Erythroblast (primary cell): ENCODE measurements around the gene UNC13D.

Experiments used
- GATA1 ChIP-seq: IDR thresholded peaks from 2 replicates; pipeline ENCODE4 v1.6.1; 2011; ENCODE audit warnings: low read depth, mild to moderate bottlenecking, control low read depth, low read length, moderate library complexity
- POLR2A ChIP-seq: IDR thresholded peaks from 2 replicates; pipeline ENCODE4 v1.6.1; 2011; ENCODE audit warnings: mild to moderate bottlenecking, low read length

DNA sequence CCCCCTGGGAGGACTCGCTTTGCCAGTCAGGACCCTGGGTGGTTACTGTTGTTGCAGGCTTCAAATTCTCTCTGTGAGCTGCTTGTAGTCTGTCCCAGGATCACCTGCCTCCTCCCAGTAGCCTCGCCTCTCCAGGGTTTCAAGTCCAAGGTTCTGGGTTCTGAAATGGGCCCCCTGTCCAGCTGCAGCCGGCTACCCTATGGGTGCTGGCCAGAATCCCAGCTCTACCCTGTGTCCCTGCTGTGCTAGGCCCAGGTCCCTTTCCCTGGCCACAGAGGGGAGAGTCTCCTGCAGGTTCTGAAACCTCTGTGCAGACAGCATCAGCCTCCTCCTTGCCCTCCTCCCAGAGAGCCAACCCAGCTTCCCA lies 21.4 kb downstream of the UNC13D start:
- TF ChIP-seq POLR2A (no peak), GATA1 (no peak)
